ENCODE measurements around the gene DENND2A.

DNA sequence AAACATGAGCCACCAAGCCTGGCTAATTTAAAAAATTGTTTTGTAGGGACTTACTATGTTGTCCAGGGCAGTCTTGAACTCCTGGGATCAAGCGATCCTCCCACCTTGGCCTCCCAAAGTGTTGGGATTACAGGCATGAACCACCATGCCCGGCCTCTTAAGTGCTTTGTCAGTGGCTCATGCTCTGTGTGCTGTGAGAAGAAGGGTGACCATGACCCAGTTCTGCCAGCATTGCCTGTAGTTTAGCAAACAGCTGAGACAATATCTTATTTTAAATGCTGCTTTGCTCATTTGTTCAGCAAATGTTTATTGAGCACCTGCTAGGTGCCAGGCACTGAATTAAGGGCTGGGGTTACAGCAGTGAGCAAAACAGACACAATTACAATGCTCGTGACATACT is 41.2 kb upstream of the DENND2A start:
- TF ChIP-seq, protein P1, sequence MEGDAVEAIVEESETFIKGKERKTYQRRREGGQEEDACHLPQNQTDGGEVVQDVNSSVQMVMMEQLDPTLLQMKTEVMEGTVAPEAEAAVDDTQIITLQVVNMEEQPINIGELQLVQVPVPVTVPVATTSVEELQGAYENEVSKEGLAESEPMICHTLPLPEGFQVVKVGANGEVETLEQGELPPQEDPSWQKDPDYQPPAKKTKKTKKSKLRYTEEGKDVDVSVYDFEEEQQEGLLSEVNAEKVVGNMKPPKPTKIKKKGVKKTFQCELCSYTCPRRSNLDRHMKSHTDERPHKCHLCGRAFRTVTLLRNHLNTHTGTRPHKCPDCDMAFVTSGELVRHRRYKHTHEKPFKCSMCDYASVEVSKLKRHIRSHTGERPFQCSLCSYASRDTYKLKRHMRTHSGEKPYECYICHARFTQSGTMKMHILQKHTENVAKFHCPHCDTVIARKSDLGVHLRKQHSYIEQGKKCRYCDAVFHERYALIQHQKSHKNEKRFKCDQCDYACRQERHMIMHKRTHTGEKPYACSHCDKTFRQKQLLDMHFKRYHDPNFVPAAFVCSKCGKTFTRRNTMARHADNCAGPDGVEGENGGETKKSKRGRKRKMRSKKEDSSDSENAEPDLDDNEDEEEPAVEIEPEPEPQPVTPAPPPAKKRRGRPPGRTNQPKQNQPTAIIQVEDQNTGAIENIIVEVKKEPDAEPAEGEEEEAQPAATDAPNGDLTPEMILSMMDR (IDR thresholded peaks at IDR 0.05; ENCODE audit: low read depth, low read length): no peak
- TF ChIP-seq, protein P2, sequence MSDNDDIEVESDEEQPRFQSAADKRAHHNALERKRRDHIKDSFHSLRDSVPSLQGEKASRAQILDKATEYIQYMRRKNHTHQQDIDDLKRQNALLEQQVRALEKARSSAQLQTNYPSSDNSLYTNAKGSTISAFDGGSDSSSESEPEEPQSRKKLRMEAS (IDR thresholded peaks at IDR 0.05; ENCODE audit: low read depth, low read length): no peak
- TF ChIP-seq POLR2A (IDR thresholded peaks at IDR 0.05; ENCODE audit: extremely low read depth, insufficient read length): no peak

All from NB4 (cell line).